Measurements from ENCODE around the gene STXBP3. TPM values are rescaled to one million over a fixed set of nuclear protein-coding genes. Genes with fewer than 3 reads are reported as not detected.
"Not testable (repeated sequence)": the region's sequence is repeated elsewhere in the genome, so short reads cannot be mapped to it uniquely, and the experiment has no call there.

STXBP3 gene
- total RNA-seq, 3 donors from 2014 or later: 26.4 to 30.0 (median 27.8) TPM

GRCh38 chr1:108750476-108751181, 4.2 kb downstream of the STXBP3 start:
- Mint-ChIP-seq H3K4me1 (ENCODE audit: low read depth) (peaks cover 43% of the 10 kb centered on the region), H3K36me3 (ENCODE audit: insufficient read depth) (peaks cover 23% of the 10 kb centered on the region), H3K4me3 (no peak overlapping the region), H3K9me3 (no peaks in the 10 kb centered on the region), H3K27me3 (ENCODE audit: low read depth) (no peaks in the 10 kb centered on the region)
- DNase-seq (no peak), ATAC-seq (no peak)

- DNase-seq (no peak), ATAC-seq (no peak)
- Mint-ChIP-seq H3K27me3 (ENCODE audit: low read depth) (no peaks in the 10 kb centered on the region), H3K9me3 (no peaks in the 10 kb centered on the region), H3K4me3 (no peak overlapping the region), H3K36me3 (ENCODE audit: insufficient read depth) (peaks cover 27% of the 10 kb centered on the region), H3K4me1 (ENCODE audit: low read depth) (peaks cover 30% of the 10 kb centered on the region)
These were observed 6.9 kb downstream of the STXBP3 start for GRCh38 chr1:108753363-108753762.

- H3K4me3 Mint-ChIP-seq: no peak overlapping the region
- H3K9me3 Mint-ChIP-seq: no peaks in the 10 kb centered on the region
- ATAC-seq (no peak), DNase-seq (no peak)
- H3K27me3 Mint-ChIP-seq (ENCODE audit: low read depth): no peaks in the 10 kb centered on the region
- peaks cover 4% of the 10 kb centered on the region for H3K4me1 Mint-ChIP-seq (ENCODE audit: low read depth)
- peaks cover 23% of the 10 kb centered on the region for H3K36me3 Mint-ChIP-seq (ENCODE audit: insufficient read depth)
These were observed 12.3 kb downstream of the STXBP3 start for GRCh38 chr1:108758796-108759195.

GRCh38 chr1:108767115-108767514, 20.6 kb downstream of the STXBP3 start:
- no peak for ATAC-seq
- H3K4me1 Mint-ChIP-seq (ENCODE audit: low read depth): peaks cover 1% of the 10 kb centered on the region
- H3K27me3 Mint-ChIP-seq (ENCODE audit: low read depth): no peaks in the 10 kb centered on the region
- H3K9me3 Mint-ChIP-seq: no peaks in the 10 kb centered on the region
- H3K4me3 Mint-ChIP-seq: no peak overlapping the region
- peaks cover 31% of the 10 kb centered on the region for H3K36me3 Mint-ChIP-seq (ENCODE audit: insufficient read depth)
- no peak for DNase-seq

- no peak for ATAC-seq
- H3K27me3 Mint-ChIP-seq (ENCODE audit: low read depth): no peaks in the 10 kb centered on the region
- no peak for DNase-seq
- H3K4me3 Mint-ChIP-seq: no peak overlapping the region
- H3K9me3 Mint-ChIP-seq: no peaks in the 10 kb centered on the region
- peaks cover 1% of the 10 kb centered on the region for H3K4me1 Mint-ChIP-seq (ENCODE audit: low read depth)
- H3K36me3 Mint-ChIP-seq (ENCODE audit: insufficient read depth): peaks cover 31% of the 10 kb centered on the region
These were observed 21.2 kb downstream of the STXBP3 start for GRCh38 chr1:108767708-108768107.

GRCh38 chr1:108777839-108778238, 31.4 kb downstream of the STXBP3 start:
- ATAC-seq: no peak

GRCh38 chr1:108779455-108779854, 33.0 kb downstream of the STXBP3 start:
- no peak for DNase-seq
- no peak overlapping the region for H3K4me3 Mint-ChIP-seq

More at GRCh38 chr1:108777839-108778238, 31.4 kb downstream of the STXBP3 start:
- no peak for DNase-seq
- Mint-ChIP-seq H3K27me3 (ENCODE audit: low read depth) (no peaks in the 10 kb centered on the region), H3K4me3 (no peak overlapping the region), H3K4me1 (ENCODE audit: low read depth) (no peaks in the 10 kb centered on the region), H3K9me3 (no peaks in the 10 kb centered on the region), H3K36me3 (ENCODE audit: insufficient read depth) (peaks cover 47% of the 10 kb centered on the region)

GRCh38 chr1:108780937-108781574, 34.6 kb downstream of the STXBP3 start:
- no peaks in the 10 kb centered on the region for H3K27me3 Mint-ChIP-seq (ENCODE audit: low read depth)
- peaks cover 65% of the 10 kb centered on the region for H3K36me3 Mint-ChIP-seq (ENCODE audit: insufficient read depth)
- peaks cover 25% of the 10 kb centered on the region for H3K9me3 Mint-ChIP-seq
- DNase-seq: no peak
- ATAC-seq: no peak
- H3K4me1 Mint-ChIP-seq (ENCODE audit: low read depth): no peaks in the 10 kb centered on the region
- no peak overlapping the region for H3K4me3 Mint-ChIP-seq

More at GRCh38 chr1:108779455-108779854, 33.0 kb downstream of the STXBP3 start:
- H3K36me3 Mint-ChIP-seq (ENCODE audit: insufficient read depth): peaks cover 58% of the 10 kb centered on the region
- H3K9me3 Mint-ChIP-seq: peaks cover 12% of the 10 kb centered on the region
- no peaks in the 10 kb centered on the region for H3K27me3 Mint-ChIP-seq (ENCODE audit: low read depth)
- ATAC-seq: no peak
- H3K4me1 Mint-ChIP-seq (ENCODE audit: low read depth): no peaks in the 10 kb centered on the region

- H3K4me3 Mint-ChIP-seq; DNase-seq; ATAC-seq; H3K4me1 Mint-ChIP-seq (ENCODE audit: low read depth); H3K27me3 Mint-ChIP-seq (ENCODE audit: low read depth): not testable (repeated sequence)
- peaks cover 27% of the 10 kb centered on the region for H3K9me3 Mint-ChIP-seq
- peaks cover 68% of the 10 kb centered on the region for H3K36me3 Mint-ChIP-seq (ENCODE audit: insufficient read depth)
These were observed 35.1 kb downstream of the STXBP3 start for GRCh38 chr1:108781575-108781944.

GRCh38 chr1:108785264-108785663, 38.8 kb downstream of the STXBP3 start:
- ATAC-seq: no peak
- peaks cover 71% of the 10 kb centered on the region for H3K36me3 Mint-ChIP-seq (ENCODE audit: insufficient read depth)
- no peaks in the 10 kb centered on the region for H3K4me1 Mint-ChIP-seq (ENCODE audit: low read depth)
- H3K4me3 Mint-ChIP-seq: no peak overlapping the region
- DNase-seq: no peak
- peaks cover 27% of the 10 kb centered on the region for H3K9me3 Mint-ChIP-seq
- H3K27me3 Mint-ChIP-seq (ENCODE audit: low read depth): no peaks in the 10 kb centered on the region

GRCh38 chr1:108785880-108786279, 39.4 kb downstream of the STXBP3 start:
- peaks cover 74% of the 10 kb centered on the region for H3K36me3 Mint-ChIP-seq (ENCODE audit: insufficient read depth)
- no peaks in the 10 kb centered on the region for H3K4me1 Mint-ChIP-seq (ENCODE audit: low read depth)
- H3K9me3 Mint-ChIP-seq: peaks cover 27% of the 10 kb centered on the region
- no peaks in the 10 kb centered on the region for H3K27me3 Mint-ChIP-seq (ENCODE audit: low read depth)
- ATAC-seq: no peak
- H3K4me3 Mint-ChIP-seq: no peak overlapping the region
- DNase-seq: no peak

GRCh38 chr1:108791790-108792189, 45.3 kb downstream of the STXBP3 start:
- no peaks in the 10 kb centered on the region for H3K27me3 Mint-ChIP-seq (ENCODE audit: low read depth)
- no peak for ATAC-seq

GRCh38 chr1:108792420-108792819, 45.9 kb downstream of the STXBP3 start:
- Mint-ChIP-seq H3K9me3 (peaks cover 16% of the 10 kb centered on the region), H3K36me3 (ENCODE audit: insufficient read depth) (peaks cover 49% of the 10 kb centered on the region), H3K4me3 (no peak overlapping the region), H3K27me3 (ENCODE audit: low read depth) (no peaks in the 10 kb centered on the region), H3K4me1 (ENCODE audit: low read depth) (no peaks in the 10 kb centered on the region)
- DNase-seq (no peak), ATAC-seq (no peak)

More at GRCh38 chr1:108791790-108792189, 45.3 kb downstream of the STXBP3 start:
- Mint-ChIP-seq H3K36me3 (ENCODE audit: insufficient read depth) (peaks cover 53% of the 10 kb centered on the region), H3K4me3 (no peak overlapping the region), H3K4me1 (ENCODE audit: low read depth) (no peaks in the 10 kb centered on the region), H3K9me3 (peaks cover 16% of the 10 kb centered on the region)
- DNase-seq: no peak

- H3K27me3 Mint-ChIP-seq (ENCODE audit: low read depth): no peaks in the 10 kb centered on the region
- ATAC-seq: no peak
- H3K4me3 Mint-ChIP-seq: no peak overlapping the region
- H3K36me3 Mint-ChIP-seq (ENCODE audit: insufficient read depth): peaks cover 29% of the 10 kb centered on the region
- no peaks in the 10 kb centered on the region for H3K4me1 Mint-ChIP-seq (ENCODE audit: low read depth)
- DNase-seq: no peak
- H3K9me3 Mint-ChIP-seq: no peaks in the 10 kb centered on the region
These were observed 52.5 kb downstream of the STXBP3 start for GRCh38 chr1:108799001-108799400.

GRCh38 chr1:108801101-108801500, 54.6 kb downstream of the STXBP3 start:
- ATAC-seq (no peak), DNase-seq (no peak)
- no peaks in the 10 kb centered on the region for H3K9me3 Mint-ChIP-seq
- H3K27me3 Mint-ChIP-seq (ENCODE audit: low read depth): no peaks in the 10 kb centered on the region
- H3K4me1 Mint-ChIP-seq (ENCODE audit: low read depth): no peaks in the 10 kb centered on the region
- peaks cover 29% of the 10 kb centered on the region for H3K36me3 Mint-ChIP-seq (ENCODE audit: insufficient read depth)
- no peak overlapping the region for H3K4me3 Mint-ChIP-seq

All from activated T-cell treated with anti-CD3 and anti-CD28 coated beads, Interleukin-2, amount 50 U/mL, for 4 hours (primary cell).